ENCODE results near the gene KLK2. TPM values are rescaled to one million over a fixed set of nuclear protein-coding genes. Genes with fewer than 3 reads are reported as not detected.

The KLK2 gene
- total and polyA plus RNA-seq, 2 of the 4 experiments (the other 2 are of a cell fraction), result not detected

GRCh38 chr19:50922317-50922853 lies 49.1 kb downstream of the KLK2 start:
- intact Hi-C loops (cut with micrococcal nuclease), result loop anchor here (1.0 to 10.0 kb wide), 6 partner anchors 16 to 565 kb away; partner anchors contain the start of gene CLEC11A

More at GRCh38 chr19:50922317-50922853, 49.1 kb downstream of the KLK2 start:
- ATAC-seq (ENCODE audit: low read depth) (peak; percentile 98), DNase-seq (peak; percentile 67)
- BruUV-seq (replicated peaks), result no TSS peak
- H4K20me1 ChIP-seq (ENCODE audit: insufficient read depth, low read length), result no peaks in the 10 kb centered on the region
- H3K9me1 ChIP-seq (ENCODE audit: insufficient read depth, low read length), result no peaks in the 10 kb centered on the region
- TF ChIP-seq NFE2L2 (IDR thresholded peaks at IDR 0.05; ENCODE audit: low read depth, low read length) (no peak), SMC3 (IDR thresholded peaks at IDR 0.05; ENCODE audit: low read depth, low read length) (peak; percentile 60), CEBPB (IDR thresholded peaks at IDR 0.05; ENCODE audit: low read depth, low read length) (no peak), MAFK (IDR thresholded peaks at IDR 0.05; ENCODE audit: low read depth, low read length) (no peak), CHD1 (IDR thresholded peaks at IDR 0.05; ENCODE audit: low read depth, low read length) (no peak), USF2 (IDR thresholded peaks at IDR 0.05; ENCODE audit: low read depth, low read length) (no peak), RAD21 (IDR thresholded peaks at IDR 0.05; ENCODE audit: low read length) (peak; percentile 89), CTCF (conservative IDR thresholded peaks at IDR 0.05; ENCODE audit: low read depth, low read length) (peak; percentile 82), BHLHE40 (IDR thresholded peaks at IDR 0.05; ENCODE audit: low read depth, low read length) (no peak), MXI1 (IDR thresholded peaks at IDR 0.05; ENCODE audit: borderline replicate concordance, low read depth, low read length) (no peak)
- no peak overlapping the region for H3K4ac ChIP-seq (ENCODE audit: low read depth, low read length)
- no peak overlapping the region for H4K8ac ChIP-seq (ENCODE audit: low read depth in 2 of 2, low read length in 2 of 2)
- no peak overlapping the region for H2BK5ac ChIP-seq (ENCODE audit: low read depth, low read length, poor library complexity, severe bottlenecking)
- no peak overlapping the region for H3K4me3 ChIP-seq (ENCODE audit: insufficient read depth, low read depth, low read length)
- H2BK15ac ChIP-seq (ENCODE audit: low read depth, low read length), result no peak overlapping the region
- no peak overlapping the region for H4K91ac ChIP-seq (ENCODE audit: insufficient read depth, low read depth, low read length)
- in situ Hi-C loops (cut with MboI; ENCODE audit: low sequenced_read_pairs) (loop anchor here (10.0 kb wide), 1 partner anchor 558 kb away; the partner anchor contains the start of gene NAPSA), dilution Hi-C loops (cut with HindIII; ENCODE audit: low sequenced_read_pairs, unreplicated experiment) (no loop called here)
- no peak overlapping the region for H3K9ac ChIP-seq (ENCODE audit: low read depth, low read length)
- H2AFZ ChIP-seq (replicated peaks; ENCODE audit: low read length, poor library complexity), result peak overlapping the region; percentile 77
- no peak overlapping the region for H3K27ac ChIP-seq (ENCODE audit: insufficient read depth, low read length)
- no peak overlapping the region for H2AK5ac ChIP-seq (ENCODE audit: low read depth, low read length)
- no peak overlapping the region for H3K14ac ChIP-seq (replicated peaks; ENCODE audit: low read depth, low read length)
- H2BK20ac ChIP-seq (ENCODE audit: low read depth, low read length), result no peak overlapping the region
- H3K56ac ChIP-seq (ENCODE audit: extremely low read depth, insufficient read depth, low read length), result no peak overlapping the region
- H3K27me3 ChIP-seq (ENCODE audit: control insufficient read depth, insufficient read depth, low read length), result no peaks in the 10 kb centered on the region; the same call in 1 of the 2 replicates
- no peak overlapping the region for H2BK120ac ChIP-seq (ENCODE audit: low read depth, low read length)
- H2AK9ac ChIP-seq (replicated peaks; ENCODE audit: low read depth, low read length, poor library complexity), result peak overlapping the region; percentile 3
- H3K23ac ChIP-seq (ENCODE audit: low read depth, low read length), result no peak overlapping the region
- H3K36me3 ChIP-seq (ENCODE audit: control insufficient read depth, insufficient read depth, low read length), result no peaks in the 10 kb centered on the region
- no peak overlapping the region for H3K4me2 ChIP-seq (ENCODE audit: low read depth, low read length)
- no peak overlapping the region for H3K18ac ChIP-seq (ENCODE audit: low read depth, low read length)
- H3K9me3 ChIP-seq (ENCODE audit: control insufficient read depth, insufficient read depth, low read length), result no peaks in the 10 kb centered on the region
- H3K4me1 ChIP-seq (ENCODE audit: control insufficient read depth, insufficient read depth, low read length), result no peaks in the 10 kb centered on the region
- no peaks in the 10 kb centered on the region for H3K79me1 ChIP-seq (ENCODE audit: low read depth in 1 of 2, low read length in 2 of 2)
- ChIA-PET POLR2A (ENCODE audit: unreplicated experiment) (no interaction called here), CTCF (interaction anchor here (0.6 to 1.6 kb wide), 7 partner anchors 10 to 554 kb away, joined by 3 to 8 read pairs (median 3); partner anchors contain the start of gene KLK4)
- WGBS, 2 experiments (ENCODE audit: extremely low coverage in 2 of 2, insufficient read length in 1 of 2), result 72% methylated on average over 3 of the region's 21 CpGs; no CpG with 5 or more reads in 1 of the 2 experiments
- H4K5ac ChIP-seq (ENCODE audit: low read depth, low read length), result no peak overlapping the region
